Measurements from ENCODE around the gene HAAO.

HAAO gene

GRCh38 chr2:42812899-42813479 is 20.6 kb upstream of the HAAO start:
- peak; percentile 8 to 10 for DNase-seq

DNA sequence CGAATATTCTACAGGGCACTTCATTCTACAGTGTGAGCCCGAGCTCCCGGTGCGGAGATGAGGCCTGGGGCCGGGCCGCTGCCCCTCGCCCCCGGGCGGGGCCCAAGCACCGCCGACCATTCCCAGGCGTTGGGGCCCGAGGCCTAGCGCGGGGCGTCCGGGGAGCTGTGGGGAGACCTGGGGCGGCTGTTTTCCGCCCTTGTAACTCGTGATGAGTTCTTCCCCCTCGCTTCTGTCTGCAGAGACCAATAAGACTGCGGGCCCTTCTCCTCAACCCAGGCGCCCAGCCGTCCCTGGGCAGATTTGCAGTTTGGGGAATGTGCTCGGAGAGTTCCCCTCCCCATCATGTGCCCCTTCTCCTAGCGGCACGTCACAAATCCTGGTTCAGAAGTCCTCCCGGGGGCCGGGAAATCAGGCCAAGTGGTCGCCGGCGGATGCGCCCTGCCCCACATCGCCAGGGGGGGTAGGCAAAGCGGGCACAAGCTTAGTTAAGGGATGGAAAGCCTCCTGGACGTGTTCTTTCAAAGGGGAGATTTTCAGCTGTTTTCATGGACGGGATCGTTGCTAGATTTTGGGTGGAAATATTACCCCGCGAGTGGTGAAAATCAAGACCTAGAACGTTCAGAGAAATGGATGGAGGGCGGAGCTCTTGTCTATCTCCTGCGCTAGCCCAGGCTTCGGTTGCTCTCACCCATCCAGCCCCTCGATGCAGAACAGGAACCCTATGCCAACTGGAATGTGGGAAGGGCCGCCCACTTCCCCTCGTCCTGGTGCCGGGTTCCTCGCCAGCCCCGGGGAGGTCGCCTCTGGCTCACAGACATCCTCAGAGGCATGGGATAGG is 18.8 kb upstream of the HAAO start:
- DNase-seq, result peak; percentile 68 to 83

DNA sequence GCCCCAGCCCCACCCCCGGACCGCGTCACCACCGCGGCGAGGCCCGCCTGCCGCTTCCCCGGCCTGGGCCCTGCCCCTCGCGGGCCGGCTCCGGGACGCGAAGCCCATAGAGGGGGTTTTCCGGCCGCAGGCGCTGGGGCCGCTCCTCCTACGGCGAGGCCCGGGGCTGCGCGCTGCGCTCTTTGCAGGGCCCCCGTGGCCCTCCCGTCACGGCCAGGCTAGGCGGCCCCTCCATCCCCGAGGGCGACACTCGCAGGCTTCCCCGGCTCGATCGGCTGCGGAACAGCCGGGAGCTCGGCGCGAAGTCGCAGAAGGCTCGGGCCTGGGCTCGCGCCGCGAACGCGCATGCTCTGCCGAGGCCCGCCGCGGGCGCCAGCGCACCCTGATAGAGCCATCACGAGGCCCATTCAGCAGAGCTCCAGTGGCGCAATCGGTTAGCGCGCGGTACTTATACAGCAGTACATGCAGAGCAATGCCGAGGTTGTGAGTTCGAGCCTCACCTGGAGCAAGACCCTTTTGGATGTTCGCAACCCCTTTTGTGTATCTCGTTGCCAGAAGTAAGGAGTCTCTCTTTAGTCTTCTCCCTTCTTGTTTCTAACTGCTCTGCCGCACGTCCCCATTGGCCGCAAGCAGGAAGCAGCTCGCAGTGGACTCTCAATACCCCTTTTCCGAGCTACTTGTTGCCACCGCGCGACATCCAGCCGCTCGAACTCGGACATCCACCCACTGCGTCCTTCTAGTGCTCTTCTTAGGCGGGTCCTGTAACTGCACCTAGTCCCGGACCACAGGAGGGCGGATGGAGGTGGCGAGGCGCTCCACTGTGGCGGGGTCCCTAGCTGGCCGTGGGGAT is 18.0 kb upstream of the HAAO start:
- peak; percentile 86 for DNase-seq

- DNase-seq, result peak; percentile 55 to 85
These were observed 17.4 kb upstream of the HAAO start for GRCh38 chr2:42809819-42810120.

GRCh38 chr2:42809131-42809818 is 16.9 kb upstream of the HAAO start:
- DNase-seq, result peak; percentile 63 to 81

- DNase-seq, result no peak
These were observed 15.9 kb upstream of the HAAO start for GRCh38 chr2:42808301-42808700.

DNA sequence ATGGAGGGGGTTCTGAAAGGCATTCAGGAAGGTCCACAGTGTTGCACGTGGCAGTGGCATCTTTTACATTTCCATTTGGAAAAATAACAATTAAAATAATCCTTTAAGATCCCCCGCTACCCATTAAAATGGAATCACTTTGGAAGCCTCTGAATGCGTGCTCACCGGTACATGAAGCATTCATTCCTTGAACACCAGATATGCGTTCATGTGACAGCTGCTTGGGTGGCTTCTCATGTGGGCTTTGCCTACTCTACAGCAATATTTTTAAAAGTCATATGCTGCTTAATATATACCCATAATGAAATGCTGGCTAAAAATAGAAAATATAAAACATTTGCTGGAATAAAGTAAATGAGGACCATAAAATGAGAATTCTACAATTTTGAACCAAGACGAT is 14.4 kb upstream of the HAAO start:
- DNase-seq, result no peak

GRCh38 chr2:42804891-42805290 is 12.5 kb upstream of the HAAO start:
- DNase-seq, result no peak

DNA sequence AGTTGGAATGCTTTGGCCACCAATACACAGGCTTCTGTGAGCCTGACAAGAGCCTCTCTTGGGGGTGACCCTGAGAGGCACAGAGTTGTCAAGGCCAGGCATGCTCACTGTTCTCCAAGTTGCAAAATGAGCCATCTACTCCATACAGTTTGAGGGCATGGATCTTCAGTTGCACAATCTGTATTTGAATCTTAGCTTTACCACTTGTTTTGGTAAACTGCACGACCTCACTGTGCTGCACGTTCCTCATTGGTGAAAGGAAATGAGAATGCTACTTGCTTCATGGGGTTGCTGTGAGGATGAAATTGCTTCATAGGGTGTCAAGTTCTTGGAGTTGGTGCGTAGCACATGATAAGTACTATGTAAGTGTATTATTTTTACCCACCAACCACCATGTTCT is 12.0 kb upstream of the HAAO start:
- DNase-seq, result no peak

DNA sequence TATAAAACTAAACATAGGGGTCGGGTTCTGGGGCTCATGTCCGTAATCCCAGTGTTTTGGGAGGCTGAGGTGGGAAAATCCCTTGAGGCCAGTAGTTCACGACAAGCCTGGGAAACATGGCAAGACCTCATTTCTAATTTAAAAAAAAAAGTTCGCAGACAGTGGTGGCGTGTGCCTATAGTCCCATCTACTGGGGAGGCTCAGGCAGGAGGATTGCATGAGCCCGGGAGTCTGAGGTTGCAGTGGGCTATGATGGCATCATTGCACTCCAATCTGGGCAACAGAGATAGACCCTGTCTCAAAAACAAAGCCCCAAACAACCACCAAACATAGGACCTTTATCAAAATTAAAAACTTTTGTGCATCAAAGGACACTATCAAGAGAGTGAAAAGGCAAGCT is 9.8 kb upstream of the HAAO start:
- no peak for DNase-seq

DNA sequence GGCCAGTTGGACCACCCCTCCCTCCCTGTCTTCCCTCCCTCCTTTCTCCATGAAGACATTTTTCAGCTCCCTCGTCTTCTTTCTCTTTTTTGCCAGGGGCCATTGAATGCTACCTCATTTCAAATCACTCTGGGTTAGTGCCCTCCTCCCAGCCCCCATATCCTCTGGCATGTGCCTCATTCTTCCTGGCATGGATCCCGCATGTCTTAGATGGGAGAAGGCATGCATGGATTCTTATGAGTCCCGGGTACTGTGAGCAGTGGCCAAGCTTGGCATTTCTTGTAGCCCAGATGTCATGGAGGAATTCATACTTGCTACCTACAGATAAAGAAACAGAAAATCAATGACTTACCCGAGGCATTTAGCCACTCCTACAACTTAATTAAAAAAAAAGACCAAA is 9.0 kb upstream of the HAAO start:
- no peak for DNase-seq

DNA sequence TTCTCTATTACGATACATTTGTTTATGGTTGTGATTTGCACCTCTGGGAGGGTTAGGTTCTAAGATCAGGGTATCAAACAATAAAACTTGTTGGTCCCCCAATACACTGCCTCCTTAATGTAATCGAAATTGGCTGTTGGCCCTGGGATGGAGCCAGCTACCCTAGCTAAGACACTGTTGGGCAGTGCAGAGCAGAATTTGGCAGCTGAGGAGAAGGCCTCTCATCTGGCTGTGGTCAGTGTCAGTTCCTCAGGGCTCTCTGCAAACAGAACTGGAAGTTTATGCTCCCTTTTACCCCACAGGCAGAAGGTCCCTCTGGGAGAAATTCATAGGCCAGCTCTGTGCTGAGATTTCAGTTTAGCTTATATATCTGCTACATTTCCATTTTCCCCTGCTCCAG is 8.6 kb upstream of the HAAO start:
- DNase-seq, result no peak

GRCh38 chr2:42800461-42800962 is 8.1 kb upstream of the HAAO start:
- no peak for DNase-seq

DNA sequence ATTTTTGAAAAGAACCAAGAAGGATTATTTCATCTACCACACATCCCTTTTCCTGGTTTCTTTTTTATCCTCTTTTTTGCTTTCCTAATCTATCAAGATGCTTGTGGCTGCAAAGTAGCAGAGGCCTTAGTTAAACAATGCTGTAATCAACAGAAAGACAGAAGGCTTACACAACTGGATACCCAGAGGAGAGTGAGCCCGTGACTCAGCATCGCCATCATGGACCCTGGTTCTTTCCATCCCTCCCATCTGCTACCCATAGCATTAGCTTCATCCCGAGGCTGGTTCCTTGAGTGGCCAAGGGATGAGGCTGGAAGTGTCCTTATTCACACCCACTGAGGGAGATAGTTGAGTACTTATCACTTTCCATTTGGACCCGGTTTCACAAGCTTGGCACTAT is 7.5 kb upstream of the HAAO start:
- DNase-seq, result no peak

- no peak for DNase-seq
These were observed 4.9 kb upstream of the HAAO start for GRCh38 chr2:42797281-42797680.

GRCh38 chr2:42796427-42797248 is 4.3 kb upstream of the HAAO start:
- no peak for DNase-seq

- peak in 1 of 2 experiments; percentile 26 for DNase-seq
These were observed 3.5 kb upstream of the HAAO start for GRCh38 chr2:42795841-42796301.

- DNase-seq, result no peak
These were observed 2.9 kb upstream of the HAAO start for GRCh38 chr2:42795275-42795674.

- peak in 1 of 2 experiments; percentile 4 for DNase-seq
These were observed 2.1 kb upstream of the HAAO start for GRCh38 chr2:42794271-42795046.

DNA sequence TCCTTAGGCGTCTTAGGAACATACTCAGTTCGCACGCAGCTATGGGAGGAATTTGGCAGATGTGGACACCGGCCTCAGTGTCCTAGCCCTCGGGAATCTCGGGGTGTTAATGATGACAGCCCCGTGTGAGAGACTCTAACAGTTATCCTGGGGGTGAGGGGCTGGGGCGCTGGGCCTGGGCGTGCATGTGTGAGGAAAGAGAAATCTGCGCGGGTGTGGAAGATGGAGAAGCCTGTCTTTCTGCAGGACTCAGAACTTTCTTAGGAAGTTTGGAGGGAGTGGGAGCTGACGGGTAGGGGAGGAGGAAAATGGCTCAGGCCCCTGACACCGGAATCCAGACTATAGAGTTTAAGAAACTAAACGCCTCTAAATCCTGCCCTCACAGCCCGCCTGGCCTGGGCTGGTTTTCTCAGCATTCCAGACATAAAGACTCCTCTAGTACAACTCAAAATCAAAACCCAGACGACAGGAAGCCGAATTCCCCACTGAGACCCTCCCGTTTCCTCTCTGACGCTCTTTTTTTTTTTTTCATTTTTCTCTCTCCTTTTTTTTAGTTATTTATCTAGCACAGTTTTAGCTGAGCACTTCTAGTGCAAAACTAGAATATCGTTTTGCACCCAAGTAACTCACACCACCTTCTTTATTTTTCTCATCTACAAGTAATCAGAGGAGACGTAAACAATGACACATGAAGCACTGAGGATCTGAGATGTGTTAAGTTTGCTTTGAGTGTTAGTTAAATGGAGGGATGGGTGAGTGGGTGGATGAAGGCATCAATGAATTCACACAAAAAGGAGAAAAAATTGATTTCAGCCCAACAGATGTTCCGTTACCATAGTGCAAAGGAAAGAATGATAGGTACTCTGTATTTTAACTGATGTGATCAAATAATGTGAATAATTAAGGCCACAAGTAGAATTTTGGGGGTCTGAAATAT is 1.2 kb upstream of the HAAO start:
- no peak for DNase-seq
